Raji (cell line): ENCODE data around the gene JSRP1.
A peak's percentile ranks its signal among the peaks of the same experiment; 100 is the strongest.

Source experiments
- POLR2A ChIP-seq: IDR thresholded peaks from 2 replicates; pipeline ENCODE4 v1.6.1; 2011; ENCODE audit warnings: low read depth, low read length, control low read depth; ENCODE audit not compliant: insufficient read depth

Gene JSRP1

DNA sequence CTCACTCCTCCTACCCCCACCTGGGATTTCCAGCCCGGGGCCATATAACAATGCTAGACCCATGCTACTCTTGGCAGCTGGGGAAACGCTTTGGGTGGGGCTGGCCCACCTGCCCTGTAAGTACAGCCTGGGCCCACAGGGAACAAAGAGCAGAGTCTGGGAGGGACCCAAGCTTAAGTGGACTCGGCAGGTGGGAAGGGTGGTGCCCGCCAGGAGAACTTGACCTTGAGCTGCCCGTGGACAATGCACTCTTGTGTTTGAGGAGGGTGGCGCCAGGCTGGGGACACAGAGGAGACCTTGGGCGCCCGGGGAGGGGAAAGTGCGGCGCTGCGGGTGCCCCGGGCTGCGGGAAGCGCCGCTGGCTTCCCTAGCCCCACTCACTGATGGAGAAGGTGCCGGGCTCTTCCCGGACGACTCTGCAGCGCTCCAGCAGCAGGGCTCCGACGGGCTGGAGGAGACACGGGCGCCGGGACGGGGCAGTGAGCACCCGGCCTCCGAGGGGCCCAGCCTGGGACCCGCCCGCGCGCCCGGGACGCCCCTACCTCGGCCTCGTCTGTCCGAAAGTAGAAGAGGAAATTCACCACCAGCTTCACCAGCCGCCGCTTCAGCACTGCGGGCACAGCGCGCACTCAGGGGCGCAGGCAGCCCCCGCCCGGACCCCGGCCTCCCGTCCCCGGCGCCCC lies 20.7 kb downstream of the JSRP1 start:
- no peak for TF ChIP-seq POLR2A

DNA sequence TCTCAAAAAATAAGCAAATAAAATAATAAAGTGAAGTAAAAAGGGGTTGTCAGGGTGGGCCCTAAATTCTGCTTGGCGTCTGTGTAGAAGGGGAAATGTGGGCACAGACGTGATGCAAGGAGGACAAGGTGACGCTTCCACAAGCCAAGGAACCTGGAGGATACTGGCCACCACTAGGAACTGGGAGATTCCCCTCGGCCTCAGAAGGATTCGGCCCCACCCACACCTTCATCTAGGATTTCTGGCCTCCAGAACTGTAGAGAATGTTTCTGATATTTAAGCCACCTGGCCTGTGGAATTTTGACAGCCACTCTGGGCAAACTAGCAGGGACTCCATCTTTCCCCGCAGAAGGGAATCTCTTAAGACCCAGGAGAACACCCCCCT lies 21.2 kb downstream of the JSRP1 start:
- no peak for TF ChIP-seq POLR2A

DNA sequence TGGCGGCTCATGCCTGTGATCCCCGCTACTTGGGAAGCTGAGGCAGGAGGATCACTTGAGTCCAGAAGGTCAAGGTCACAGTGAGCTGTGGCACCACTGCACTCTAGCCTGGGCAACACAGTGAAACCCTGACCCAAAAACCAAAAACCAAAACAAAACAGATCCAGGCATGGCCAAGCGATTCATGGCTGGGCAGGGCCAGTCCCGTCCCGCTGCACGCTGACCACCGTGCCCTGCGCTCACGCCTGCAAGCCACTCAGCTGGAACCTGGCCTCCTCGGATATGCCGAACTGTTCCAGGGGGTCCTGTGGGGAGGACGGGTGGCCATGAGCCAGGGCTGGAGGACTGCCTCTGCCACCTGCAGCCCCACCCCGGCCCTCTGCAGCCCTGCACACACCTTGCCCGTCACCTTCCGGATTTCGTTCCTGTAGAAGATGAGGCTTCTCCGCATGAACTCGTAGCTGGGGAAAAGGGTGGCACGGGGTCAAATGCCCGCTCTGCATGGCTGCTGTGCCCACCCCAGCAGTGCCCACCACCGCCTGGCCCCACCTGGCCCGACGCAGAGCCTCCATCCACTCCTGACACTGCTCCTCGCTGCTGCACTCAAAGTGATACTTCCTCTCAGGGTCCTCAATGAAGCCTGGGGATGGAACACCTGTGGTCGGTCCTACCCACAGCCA lies 22.5 kb downstream of the JSRP1 start:
- no peak for TF ChIP-seq POLR2A

DNA sequence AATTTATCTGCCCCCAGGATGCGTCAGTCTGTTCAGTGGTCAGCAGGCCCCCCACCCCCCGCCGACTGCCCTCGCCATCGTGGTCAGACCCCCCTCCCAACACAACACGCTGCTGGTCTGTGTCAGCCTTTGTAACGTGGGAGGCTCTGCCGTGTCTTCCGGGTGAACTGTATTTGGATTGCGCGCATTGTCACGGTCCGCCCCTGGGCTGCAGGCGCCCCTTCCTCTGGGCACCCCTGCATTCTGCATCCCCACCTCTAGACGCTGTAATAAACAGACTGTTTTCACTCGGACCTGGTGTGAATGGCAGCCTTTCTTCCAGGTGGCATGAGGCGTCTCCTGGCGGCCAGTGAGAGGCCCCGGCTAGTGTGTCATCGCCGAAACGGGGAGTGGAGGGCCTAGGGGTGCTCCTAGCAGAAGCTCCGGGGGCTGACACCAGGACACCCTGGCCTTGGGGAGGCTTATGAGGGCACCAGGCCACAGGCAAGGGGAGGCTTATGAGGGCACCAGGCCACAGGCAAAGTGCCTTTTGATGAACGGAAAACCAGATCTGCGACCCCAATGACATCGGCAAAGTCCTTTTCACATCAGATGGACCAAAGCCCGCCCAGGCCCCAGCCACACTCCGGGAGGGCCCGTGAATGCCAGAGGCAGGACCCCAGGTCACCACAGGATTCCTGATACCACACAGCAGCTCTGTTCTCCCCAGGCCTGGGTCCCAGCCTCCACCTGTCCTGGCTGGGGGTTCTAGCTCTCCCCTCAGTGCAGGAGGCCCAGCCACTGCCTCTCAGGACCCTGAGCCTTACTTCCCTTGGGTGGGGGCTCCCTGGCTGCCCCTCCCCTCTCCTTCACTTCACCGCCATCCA lies 23.7 kb downstream of the JSRP1 start:
- TF ChIP-seq POLR2A = no peak

DNA sequence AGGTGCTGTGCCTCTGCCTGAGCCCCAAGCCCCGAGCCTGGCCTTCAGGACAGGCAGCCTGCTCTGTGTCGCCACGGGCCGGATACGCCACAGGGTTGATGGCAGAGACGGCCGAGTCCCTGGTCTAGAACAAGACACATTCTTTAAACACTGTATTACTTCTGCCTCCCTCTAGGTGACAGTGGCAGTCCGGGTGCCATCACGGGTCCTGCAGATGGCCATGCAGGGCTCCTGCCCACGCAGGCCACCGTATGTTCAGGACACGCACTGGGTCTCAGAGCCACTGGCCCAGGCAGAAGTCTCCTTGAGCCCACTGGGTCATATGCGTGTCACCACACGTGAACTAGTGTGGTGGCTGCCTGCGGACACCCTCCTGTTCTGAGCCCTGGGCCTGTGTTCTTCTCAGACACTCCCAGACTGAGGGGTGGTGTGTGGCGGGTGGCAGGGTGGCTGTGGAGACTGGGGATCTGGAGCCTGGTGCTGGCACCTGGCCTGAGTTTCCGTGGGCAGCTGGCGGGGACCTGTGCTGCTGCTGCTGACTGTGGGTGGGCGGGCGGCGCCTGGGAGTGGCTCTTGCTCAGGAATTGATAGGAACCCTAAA lies 24.5 kb downstream of the JSRP1 start:
- TF ChIP-seq POLR2A = peak; percentile 19; the same call in 1 of the 2 replicates

DNA sequence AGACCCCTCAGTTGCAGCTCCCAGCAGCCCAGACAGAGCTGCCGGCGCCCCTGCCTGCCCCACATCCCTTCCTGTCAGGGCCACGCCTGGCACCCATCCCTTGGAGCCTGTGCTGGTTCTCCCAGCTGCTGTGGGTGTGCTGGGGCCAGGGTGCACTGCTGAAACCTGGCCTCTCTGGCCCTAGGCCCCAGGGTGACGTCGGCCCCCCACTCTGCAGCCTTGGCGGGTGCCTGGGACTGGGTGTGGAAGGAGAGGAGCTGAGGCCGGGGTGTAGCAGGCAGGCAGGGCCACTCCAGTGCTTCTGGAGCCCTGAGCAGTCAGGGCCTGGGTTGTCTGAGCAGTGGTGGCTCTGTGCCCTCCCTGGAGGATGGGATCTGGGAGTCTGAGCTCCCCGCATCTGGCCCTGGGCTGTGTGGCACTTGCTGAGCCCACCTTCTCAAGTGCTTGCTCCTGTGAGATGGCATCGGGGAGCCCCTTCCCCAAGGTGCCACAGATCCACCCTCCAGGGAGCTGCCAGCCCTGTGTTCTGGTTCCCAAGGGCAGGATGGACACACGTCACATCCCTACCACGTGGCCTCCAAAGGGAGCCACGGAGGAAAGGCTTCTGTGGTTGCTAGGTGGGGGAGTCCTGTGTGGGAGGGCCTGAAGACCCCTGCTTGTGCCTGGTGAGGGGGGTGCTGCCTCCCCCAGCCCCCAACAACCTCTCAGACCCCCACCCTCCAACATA lies 25.2 kb downstream of the JSRP1 start:
- no peak for TF ChIP-seq POLR2A

DNA sequence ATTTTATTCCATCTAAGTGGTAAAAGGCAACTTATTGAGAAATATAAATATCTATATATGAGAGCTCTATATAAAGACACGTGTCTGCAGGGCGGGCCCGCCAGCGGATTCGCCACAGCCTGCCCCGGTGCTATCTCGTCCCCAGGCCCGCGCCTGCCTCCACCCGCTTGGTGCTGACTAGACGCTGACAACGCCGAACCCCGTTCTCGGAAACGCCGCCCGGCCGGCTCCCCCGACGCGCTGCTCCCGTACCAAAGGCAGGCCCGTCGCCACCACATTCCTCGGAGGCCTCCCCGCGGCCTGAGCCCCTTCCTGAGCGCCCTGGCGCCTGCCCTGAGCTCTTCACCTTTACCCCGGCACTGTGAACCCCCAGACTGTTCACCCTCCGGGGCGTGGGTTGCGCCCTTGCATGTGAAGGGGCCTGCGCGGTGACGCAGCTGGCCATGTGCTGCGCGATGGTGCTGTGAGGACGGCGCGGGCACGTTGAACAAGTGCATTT lies 26.1 kb downstream of the JSRP1 start:
- TF ChIP-seq POLR2A = no peak

DNA sequence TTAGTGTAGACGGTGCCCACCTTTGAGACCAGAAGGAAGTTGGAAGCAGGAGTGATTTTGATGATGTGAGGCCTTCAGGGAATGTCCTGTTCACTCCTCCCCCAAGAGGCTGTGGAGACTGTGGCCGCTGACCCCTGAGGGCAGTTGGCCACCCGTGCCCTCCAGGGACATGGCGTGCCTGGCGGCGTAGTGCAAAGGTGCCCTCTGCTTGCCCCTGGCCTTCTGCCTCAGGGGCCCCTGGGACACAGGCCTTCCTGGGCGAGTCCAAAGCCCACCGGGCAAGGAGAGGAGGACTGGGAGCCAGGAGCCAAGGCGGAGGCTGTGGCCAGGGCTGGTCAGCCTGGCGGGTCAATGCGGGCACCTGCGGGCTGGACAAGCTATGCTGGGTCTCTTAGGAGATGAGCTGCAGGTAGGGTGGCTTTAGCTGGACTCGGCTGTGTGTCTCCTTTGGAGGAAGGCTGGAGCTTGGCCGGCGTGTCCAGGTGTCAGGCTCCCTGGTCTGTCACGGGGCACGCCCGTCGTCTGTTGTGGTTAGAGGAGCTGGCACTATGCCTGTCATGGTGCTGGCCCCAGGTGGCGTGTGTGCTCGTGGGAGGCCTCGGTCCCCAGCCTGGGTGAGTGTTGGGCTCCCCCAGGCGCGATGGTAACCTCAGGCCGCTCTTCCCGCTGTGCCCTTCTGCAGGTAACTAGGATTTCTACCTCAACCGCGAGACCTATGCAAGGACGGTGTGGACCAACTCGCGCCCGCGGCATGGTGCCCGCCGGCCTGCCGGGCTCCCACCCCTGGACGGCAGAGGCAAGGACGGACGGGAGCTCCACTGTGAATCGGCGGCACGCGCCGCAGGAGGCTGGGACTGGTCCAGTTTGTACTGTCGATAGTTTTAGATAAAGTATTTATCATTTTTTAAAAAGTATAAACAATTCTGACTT lies 26.8 kb downstream of the JSRP1 start:
- no peak for TF ChIP-seq POLR2A

DNA sequence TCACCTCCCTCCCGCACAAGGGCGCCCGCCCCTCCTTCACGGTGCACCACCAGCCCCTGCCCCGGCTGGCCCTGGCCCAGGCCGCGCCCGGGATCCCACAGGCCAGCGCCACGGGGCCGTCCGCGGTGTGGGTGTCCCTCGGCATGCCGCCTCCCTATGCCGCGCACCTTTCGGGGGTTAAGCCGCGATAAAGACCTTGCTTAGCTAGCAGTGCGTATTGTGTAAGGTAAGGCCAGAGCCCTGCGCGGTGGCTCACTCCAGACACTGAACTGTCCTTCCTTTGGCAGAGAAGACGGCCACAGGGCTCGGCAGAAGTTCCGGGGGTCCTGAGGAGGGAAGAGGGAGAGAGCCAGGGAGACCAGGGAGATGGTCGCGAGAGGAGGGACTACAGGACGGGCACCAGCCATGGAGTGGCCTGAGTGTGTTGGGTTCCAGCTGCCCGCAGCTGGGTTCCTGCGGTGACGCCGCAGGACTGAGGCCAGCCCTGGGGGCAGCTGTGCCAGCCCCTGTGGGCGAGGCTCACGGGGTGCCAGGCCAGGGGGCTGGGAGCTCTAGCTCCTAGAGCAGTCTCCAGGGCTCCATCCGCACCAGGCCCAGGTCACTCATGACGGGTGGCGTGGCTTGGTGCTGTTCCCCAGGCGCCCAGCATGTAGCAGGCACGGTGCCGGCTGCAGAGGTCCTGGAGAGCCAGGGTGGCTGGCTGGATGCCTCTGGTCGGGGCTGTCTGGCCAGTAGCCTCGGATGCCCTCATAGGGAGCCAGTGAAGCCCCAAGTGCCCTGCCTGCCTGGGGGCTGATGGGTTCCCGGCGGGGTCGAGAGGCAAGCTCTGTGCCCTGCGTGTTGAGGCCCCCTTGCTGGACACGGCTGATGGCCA lies 27.8 kb downstream of the JSRP1 start:
- TF ChIP-seq POLR2A = no peak

DNA sequence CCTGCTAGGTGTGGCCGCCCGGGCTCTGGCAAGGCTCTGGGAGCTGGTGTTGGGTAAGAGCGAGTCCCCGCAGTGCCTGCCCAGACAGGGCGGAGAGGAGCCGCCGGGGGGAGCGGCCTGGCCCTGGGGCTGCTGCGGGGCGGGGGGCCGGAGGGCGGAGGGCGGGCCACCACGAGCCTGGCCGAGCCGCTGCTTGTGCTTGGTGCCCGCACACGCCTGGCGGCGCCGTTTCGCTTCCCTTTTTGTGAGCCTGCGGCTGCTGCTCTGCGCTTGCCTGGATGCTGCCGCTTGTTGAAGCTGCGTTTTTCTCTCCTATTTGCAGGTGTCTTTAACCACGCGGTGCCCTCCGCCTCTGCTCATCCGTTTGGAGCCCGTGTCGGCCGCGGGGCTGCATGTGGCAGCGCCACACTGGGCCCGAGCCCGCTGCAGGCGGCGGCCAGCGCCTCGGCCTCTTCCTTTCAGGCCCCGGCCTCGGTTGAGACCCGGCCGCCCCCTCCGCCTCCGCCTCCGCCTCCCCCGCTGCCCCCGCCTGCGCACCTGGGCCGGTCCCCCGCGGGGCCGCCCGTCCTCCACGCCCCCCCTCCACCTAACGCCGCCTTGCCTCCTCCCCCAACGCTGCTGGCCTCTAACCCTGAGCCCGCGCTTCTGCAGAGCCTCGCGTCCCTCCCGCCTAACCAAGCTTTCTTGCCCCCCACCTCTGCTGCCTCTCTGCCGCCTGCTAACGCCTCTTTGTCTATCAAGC lies 28.6 kb downstream of the JSRP1 start:
- TF ChIP-seq POLR2A = no peak

DNA sequence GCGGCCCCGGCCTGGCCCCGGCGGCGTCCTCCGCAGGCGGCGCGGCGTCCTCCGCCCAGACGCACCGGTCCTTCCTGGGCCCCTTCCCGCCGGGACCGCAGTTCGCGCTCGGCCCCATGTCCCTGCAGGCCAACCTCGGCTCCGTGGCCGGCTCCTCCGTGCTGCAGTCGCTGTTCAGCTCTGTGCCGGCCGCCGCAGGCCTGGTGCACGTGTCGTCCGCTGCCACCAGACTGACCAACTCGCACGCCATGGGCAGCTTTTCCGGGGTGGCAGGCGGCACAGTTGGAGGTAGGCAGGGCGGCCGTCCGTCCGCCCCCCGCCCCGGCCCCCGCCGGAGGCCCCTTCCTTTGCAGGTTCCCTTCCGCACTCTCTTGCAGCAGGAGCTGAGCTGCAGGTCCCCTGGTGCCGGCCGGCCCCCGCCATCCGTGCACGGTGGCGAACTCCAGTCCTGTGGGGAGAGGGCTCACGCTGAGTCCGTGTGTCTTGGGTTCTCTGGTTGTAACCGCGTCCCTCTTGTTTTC lies 29.3 kb downstream of the JSRP1 start:
- no peak for TF ChIP-seq POLR2A

DNA sequence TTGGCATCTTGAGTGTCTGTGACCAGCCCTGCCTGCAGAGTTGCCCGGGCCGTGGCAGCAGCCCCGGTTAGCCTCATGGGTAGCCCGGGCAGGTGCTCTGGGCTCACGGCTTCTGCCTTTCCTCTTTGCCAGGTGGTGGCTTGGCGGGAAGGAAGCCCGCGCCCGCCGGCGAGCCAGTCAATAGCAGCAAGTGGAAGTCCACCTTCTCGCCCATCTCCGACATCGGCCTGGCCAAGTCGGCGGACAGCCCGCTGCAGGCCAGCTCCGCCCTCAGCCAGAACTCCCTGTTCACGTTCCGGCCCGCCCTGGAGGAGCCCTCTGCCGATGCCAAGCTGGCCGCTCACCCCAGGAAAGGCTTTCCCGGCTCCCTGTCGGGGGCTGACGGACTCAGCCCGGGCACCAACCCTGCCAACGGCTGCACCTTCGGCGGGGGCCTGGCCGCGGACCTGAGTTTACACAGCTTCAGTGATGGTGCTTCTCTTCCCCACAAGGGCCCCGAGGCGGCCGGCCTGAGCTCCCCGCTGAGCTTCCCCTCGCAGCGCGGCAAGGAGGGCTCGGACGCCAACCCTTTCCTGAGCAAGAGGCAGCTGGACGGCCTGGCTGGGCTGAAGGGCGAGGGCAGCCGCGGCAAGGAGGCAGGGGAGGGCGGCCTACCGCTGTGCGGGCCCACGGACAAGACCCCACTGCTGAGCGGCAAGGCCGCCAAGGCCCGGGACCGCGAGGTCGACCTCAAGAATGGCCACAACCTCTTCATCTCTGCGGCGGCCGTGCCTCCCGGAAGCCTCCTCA lies 30.0 kb downstream of the JSRP1 start:
- TF ChIP-seq POLR2A = no peak
